Measurements from ENCODE around the gene MAP4K2.

GRCh38 chr11:64739871-64740270 lies 63.1 kb downstream of the MAP4K2 start:
- no peak for TF ChIP-seq CTCF (conservative IDR thresholded peaks at IDR 0.05; ENCODE audit: low read depth, low read length)
- TF ChIP-seq POLR2A (IDR thresholded peaks at IDR 0.05; ENCODE audit: low read depth, low read length) = no peak
- no peak for TF ChIP-seq ELK1 (IDR thresholded peaks at IDR 0.05; ENCODE audit: borderline replicate concordance, low read depth, low read length)

Data from IMR-90 (cell line).